ENCODE results near the gene BCAP31. TPM values are rescaled to one million over a fixed set of nuclear protein-coding genes. Genes with fewer than 3 reads are reported as not detected.

The BCAP31 gene
- total RNA-seq, 1 experiment from 2014 or later: 138 TPM

GRCh38 chrX:153681175-153681574, 43.0 kb downstream of the BCAP31 start:
- no peaks in the 10 kb centered on the region for H3K27me3 ChIP-seq (ENCODE audit: insufficient read depth, low read length)
- Mint-ChIP-seq H3K27me3 (ENCODE audit: low read depth) (no peaks in the 10 kb centered on the region; the same call in 1 of the 2 replicates), H3K9me3 (peaks cover 60 to 61% of the 10 kb centered on the region in 2 experiments), H3K4me3 (no peak overlapping the region), H3K4me1 (peaks cover 11 to 16% of the 10 kb centered on the region in 2 experiments), H3K27ac (no peak overlapping the region), H3K36me3 (ENCODE audit: insufficient read depth in 1 of 3, low read depth in 3 of 3) (peaks cover 10 to 25% (median 20%) of the 10 kb centered on the region in 3 experiments)
- H3K79me1 ChIP-seq (ENCODE audit: insufficient read depth, low read depth, low read length, poor library complexity, severe bottlenecking): no peaks in the 10 kb centered on the region
- H3K56ac ChIP-seq (ENCODE audit: insufficient read length, low read depth, low read length): no peak overlapping the region
- WGBS (ENCODE audit: extremely low coverage, insufficient read length, low lambda C conversion rate): no CpG with 5 or more reads among the region's 12 CpGs
- no peak overlapping the region for H4K8ac ChIP-seq (replicated peaks; ENCODE audit: insufficient read length, low read depth, low read length)
- no peak overlapping the region for H3K14ac ChIP-seq (ENCODE audit: insufficient read depth, low read length)
- H2BK120ac ChIP-seq (ENCODE audit: low read depth, low read length, poor library complexity, severe bottlenecking): no peak overlapping the region
- peak; percentile 22 for DNase-seq
- H3T11ph ChIP-seq (ENCODE audit: low read length): no peak overlapping the region
- no peak overlapping the region for H2AFZ ChIP-seq (ENCODE audit: low read length)
- no peak overlapping the region for H3K4me2 ChIP-seq (ENCODE audit: insufficient read depth, insufficient read length, low read length)
- H4K91ac ChIP-seq (ENCODE audit: insufficient read length, low read depth, low read length): no peak overlapping the region
- no peaks in the 10 kb centered on the region for H3K23me2 ChIP-seq (ENCODE audit: insufficient read length, low read depth, low read length, poor library complexity, severe bottlenecking)
- H2BK5ac ChIP-seq (ENCODE audit: insufficient read length, low read length): no peak overlapping the region
- H4K20me1 ChIP-seq (ENCODE audit: control insufficient read depth, insufficient read depth, insufficient read length): no peaks in the 10 kb centered on the region
- H2BK20ac ChIP-seq (ENCODE audit: low read depth, low read length, poor library complexity, severe bottlenecking): no peak overlapping the region
- H3K18ac ChIP-seq (ENCODE audit: insufficient read length, low read depth, low read length): no peak overlapping the region
- peaks cover 6% of the 10 kb centered on the region for H3K9me3 ChIP-seq (ENCODE audit: control insufficient read depth, low read depth, low read length)
- H3K4me1 ChIP-seq (ENCODE audit: insufficient read depth, low read length): no peaks in the 10 kb centered on the region
- no peak overlapping the region for H2BK12ac ChIP-seq (ENCODE audit: insufficient read length, low read depth, low read length)
- TF ChIP-seq CTCF (conservative IDR thresholded peaks at IDR 0.05): 0 out of 3 replicates have a peak, but pooled peaks have one; percentile 13
- no peaks in the 10 kb centered on the region for H3K79me2 ChIP-seq (ENCODE audit: insufficient read depth, low read length)
- H2AK5ac ChIP-seq (ENCODE audit: insufficient read length, low read length): no peak overlapping the region
- H3K4ac ChIP-seq (ENCODE audit: low read depth, low read length): no peak overlapping the region
- no peak overlapping the region for H3K23ac ChIP-seq (ENCODE audit: insufficient read length, low read depth, low read length)
- H2BK15ac ChIP-seq (ENCODE audit: low read depth, low read length): no peak overlapping the region
- no peak overlapping the region for H4K5ac ChIP-seq (ENCODE audit: insufficient read length, low read depth, low read length)
- no peak overlapping the region for H3K27ac ChIP-seq (ENCODE audit: insufficient read length, low read depth, low read length)
- no peak overlapping the region for H3K9ac ChIP-seq (ENCODE audit: extremely low read depth, insufficient read length, low read length)
